Pancreas (tissue), 10 donors: ENCODE results near the gene MAP3K20. TPM values are rescaled to one million over a fixed set of nuclear protein-coding genes. Genes with fewer than 3 reads are reported as not detected.

Experiments
- ATAC-seq, 4 donors: fragments of 200-7000 bp; cut with Tn5 transposase; one replicate each; pipeline versions ENCODE4 v1.8.0 to v1.9.1; 2020; ENCODE audit warnings: mild to moderate bottlenecking in 4 of 4, moderate library complexity in 4 of 4
- DNase-seq, 6 donors: peaks; one replicate each; pipeline ENCODE4 v3.0.0-alpha.2; 2020
- FAIRE-seq: peaks from 2 replicates; lab custom pipeline; 2012; peaks lifted over from hg19 to GRCh38; lab: Jason Lieb, UNC
- H3K27ac ChIP-seq, 4 donors: fragments of 200-600 bp; sonication (generic); 1 replicate in 3 of 4; 2 replicates in 1 of 4; pipeline versions ENCODE4 v1.5.0 to v1.8.0; 2020
- H3K27me3 ChIP-seq, 4 donors: fragments of 200-600 bp; one replicate each; pipeline ENCODE4 v1.8.0; 2021
- H3K36me3 ChIP-seq, 3 donors: fragments of 200-600 bp; sonication (generic) in 1 of 3; one replicate each; pipeline versions ENCODE4 v1.5.0 to v1.8.0; 2020 to 2021
- H3K4me1 ChIP-seq, 3 donors: fragments of 200-600 bp; one replicate each; pipeline ENCODE4 v1.8.0; 2021
- H3K4me3 ChIP-seq, 4 donors: fragments of 200-600 bp; sonication (generic) in 2 of 4; one replicate each; pipeline versions ENCODE4 v1.5.0 to v1.8.0; 2020 to 2021
- H3K9me3 ChIP-seq, 4 donors: fragments of 200-600 bp; one replicate each; pipeline ENCODE4 v1.8.0; 2021
- CTCF ChIP-seq, 4 donors: fragments of 200-600 bp; sonication (generic) in 3 of 4; IDR thresholded peaks; one replicate each; pipeline versions ENCODE4 v1.5.0 to v1.8.0; 2021; ENCODE audit warnings: antibody characterized with exemption in 4 of 4
- WGBS, 2 donors: extraction: QIAGEN DNeasy Blood & Tissue Kit; methylation state at CpG; one replicate each; pipeline ENCODE4 v1.1.7; 2013; 5-methylcytosine and 5-hydroxymethylcytosine counted together
- intact Hi-C, 3 donors: fragments of 100-400 bp; cut with DNase I; formaldehyde crosslinking; loops; one replicate each; pipeline versions ENCODE4 v1.11.1 to v1.14.2; 2022
- polyA plus RNA-seq, 2 donors: library from polyadenylated mRNA; stranded (reverse); fragments of 200-250 nt; gene quantifications; one replicate each; pipeline ENCODE4 v1.2.3, GENCODE V29; 2013
- total RNA-seq, 6 donors: library from RNA; stranded (reverse); fragmentation: NEBNext Ultra II Directional in 4 of 6; extraction: Animal tissue kit (Norgen Biotek cat#: 25700) in 4 of 6; gene quantifications; one replicate each; pipeline versions ENCODE4 v1.2.1 to v1.2.4, GENCODE V29; 2021 to 2023
- donor health status: healthy with polysubstance abuse.
- donor health status: DM: no; HTN: no; CAD: no; lungs with moderate emphysema.
- donor health status: DM: no; HTN: no; CAD: no.
- donor health status: control.
- donor health status: control.
- donor health status: Bipolar disorder and iron deficiency.
- donor health status: DM: yes; HTN: yes; CAD: no.
- donor health status: DM: no; HTN: no; CAD: no.
- donor health status: DM: no; HTN: no; CAD: no.
- donor health status: DM: yes; HTN: yes; CAD: no.

MAP3K20 gene
- total and polyA plus RNA-seq, 8 donors: 4.1 to 23.7 (median 8.2) TPM

- 88 to 91% methylated on average over 4 of the region's 4 CpGs for WGBS, 2 donors
- Histone ChIP-seq H3K27ac (no peak overlapping the region), H3K9me3 (no peaks in the 10 kb centered on the region), H3K4me3 (no peak overlapping the region), H3K4me1 (peaks cover 7 to 32% (median 10%) of the 10 kb centered on the region in 3 donors), H3K27me3 (no peaks in the 10 kb centered on the region), H3K36me3 (no peaks in the 10 kb centered on the region)
- intact Hi-C loops: no loop called here
- ATAC-seq: no peak
- no peak for FAIRE-seq
- no peak for TF ChIP-seq CTCF (IDR thresholded peaks at IDR 0.05)
- DNase-seq: no peak
Observed at GRCh38 chr2:173221132-173221695, 145.6 kb downstream of the MAP3K20 start.

GRCh38 chr2:173221937-173222594, 146.4 kb downstream of the MAP3K20 start:
- 77 to 80% methylated on average over 2 of the region's 2 CpGs for WGBS, 2 donors
- Histone ChIP-seq H3K9me3 (no peaks in the 10 kb centered on the region), H3K27me3 (no peaks in the 10 kb centered on the region), H3K4me1 (peaks cover 15 to 41% (median 19%) of the 10 kb centered on the region in 3 donors), H3K4me3 (no peak overlapping the region), H3K27ac (no peak overlapping the region), H3K36me3 (no peaks in the 10 kb centered on the region)
- DNase-seq (no peak), FAIRE-seq (no peak), ATAC-seq (no peak)
- intact Hi-C loops: no loop called here
- TF ChIP-seq CTCF (IDR thresholded peaks at IDR 0.05): no peak

GRCh38 chr2:173223871-173224270, 148.2 kb downstream of the MAP3K20 start:
- Histone ChIP-seq H3K27ac (no peak overlapping the region), H3K4me3 (no peak overlapping the region), H3K4me1 (peaks cover 7 to 43% (median 30%) of the 10 kb centered on the region in 3 donors), H3K9me3 (no peaks in the 10 kb centered on the region), H3K36me3 (no peaks in the 10 kb centered on the region), H3K27me3 (no peaks in the 10 kb centered on the region)
- no peak for TF ChIP-seq CTCF (IDR thresholded peaks at IDR 0.05)
- 44 to 51% methylated on average over 2 of the region's 2 CpGs for WGBS, 2 donors
- DNase-seq (no peak), ATAC-seq (peak in 1 of 4 donors; percentile 6), FAIRE-seq (no peak)
- intact Hi-C loops: no loop called here

- Histone ChIP-seq H3K36me3 (no peaks in the 10 kb centered on the region), H3K4me3 (no peak overlapping the region), H3K9me3 (no peaks in the 10 kb centered on the region), H3K27ac (peak overlapping the region in 1 of 4 donors; percentile 17), H3K27me3 (no peaks in the 10 kb centered on the region), H3K4me1 (peaks cover 17 to 58% (median 43%) of the 10 kb centered on the region in 3 donors)
- intact Hi-C loops: no loop called here
- TF ChIP-seq CTCF (IDR thresholded peaks at IDR 0.05): no peak
- ATAC-seq (peak in 2 of 4 donors; percentile 10 to 17), FAIRE-seq (no peak), DNase-seq (no peak)
- WGBS, 2 donors: 18 to 24% methylated on average over 7 of the region's 7 CpGs
Observed at GRCh38 chr2:173226899-173227698, 151.5 kb downstream of the MAP3K20 start.
